ENCODE results near the gene NAV2. TPM values are rescaled to one million over a fixed set of nuclear protein-coding genes. Genes with fewer than 3 reads are reported as not detected.

Gene NAV2
- 6.8 and 10.0 TPM in 2 replicates for total RNA-seq

DNA sequence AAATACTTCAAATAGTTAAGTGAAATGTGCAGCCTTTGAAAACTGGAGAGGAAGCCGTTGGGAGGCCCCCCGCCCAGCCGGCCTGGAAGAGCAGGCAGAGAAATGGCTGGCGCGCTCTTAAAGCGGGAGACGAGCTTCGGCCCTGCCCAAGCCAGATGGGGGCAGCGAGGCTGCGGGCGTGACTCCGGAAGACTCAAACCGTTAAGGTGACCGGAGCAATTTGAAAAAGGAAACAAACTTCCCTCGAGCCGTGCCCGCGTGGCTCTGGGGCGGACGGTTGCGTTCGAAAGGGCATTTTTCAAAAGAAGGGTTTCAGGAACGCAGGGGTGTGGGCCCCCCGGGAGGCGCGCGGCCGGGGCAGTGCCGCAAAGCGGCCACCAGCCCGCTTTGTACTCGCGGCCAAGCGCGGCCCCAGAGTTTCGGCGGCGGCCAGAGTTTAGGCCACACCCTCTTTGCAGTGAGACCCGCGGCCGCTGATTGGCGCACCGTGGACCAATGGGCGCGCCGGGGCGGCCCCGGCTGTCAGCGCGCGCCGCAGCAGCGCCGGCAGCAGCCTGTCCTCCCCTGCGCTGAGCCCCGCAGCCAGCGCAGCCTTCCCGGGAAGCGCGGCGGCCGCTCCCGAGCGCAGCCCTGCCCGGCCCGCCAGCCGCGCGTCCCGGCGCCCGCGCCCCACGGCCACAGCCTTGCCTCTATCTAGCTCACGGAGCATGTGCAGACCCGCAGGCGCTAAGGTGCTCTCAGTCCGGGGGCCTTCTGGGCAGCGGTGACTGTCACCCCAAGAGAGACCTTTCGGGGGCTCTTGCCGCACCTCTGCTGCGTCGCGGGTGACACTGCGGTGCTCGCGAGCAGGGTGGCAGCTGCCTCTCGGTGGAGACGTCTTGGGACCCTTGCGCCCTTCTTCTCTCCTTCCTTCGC is at the start of gene NAV2:
NAV2 (plus strand) TSS at position 557 of the 915 bp plus-strand sequence. CDS start 859 bp downstream, outside the sequence.
- DNase-seq = peak; percentile 96

GRCh38 chr11:19663206-19663605 is 49.4 kb upstream of the NAV2 start:
- no peak for DNase-seq

- no peak for DNase-seq
Observed at GRCh38 chr11:19664886-19665548, 47.6 kb upstream of the NAV2 start.

DNA sequence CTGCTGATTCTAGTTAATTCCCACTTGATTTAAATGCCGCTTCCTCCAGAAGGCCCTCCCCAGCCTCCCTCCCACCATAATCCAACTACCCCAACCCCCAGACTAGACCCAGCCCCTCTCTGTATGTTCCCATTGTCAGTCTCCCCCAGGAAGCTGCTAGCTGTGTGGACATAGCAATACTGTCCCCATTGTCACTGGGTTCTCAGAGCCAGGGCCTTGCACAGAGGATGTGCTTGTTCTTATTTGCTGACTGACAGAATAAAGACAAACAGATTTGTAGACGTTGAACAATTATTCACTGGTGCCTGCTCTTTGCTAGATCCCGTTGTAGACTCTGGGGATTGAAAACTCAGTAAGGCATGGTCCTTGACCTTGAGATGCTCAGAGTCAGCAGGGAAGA is 45.7 kb upstream of the NAV2 start:
- no peak for DNase-seq

DNA sequence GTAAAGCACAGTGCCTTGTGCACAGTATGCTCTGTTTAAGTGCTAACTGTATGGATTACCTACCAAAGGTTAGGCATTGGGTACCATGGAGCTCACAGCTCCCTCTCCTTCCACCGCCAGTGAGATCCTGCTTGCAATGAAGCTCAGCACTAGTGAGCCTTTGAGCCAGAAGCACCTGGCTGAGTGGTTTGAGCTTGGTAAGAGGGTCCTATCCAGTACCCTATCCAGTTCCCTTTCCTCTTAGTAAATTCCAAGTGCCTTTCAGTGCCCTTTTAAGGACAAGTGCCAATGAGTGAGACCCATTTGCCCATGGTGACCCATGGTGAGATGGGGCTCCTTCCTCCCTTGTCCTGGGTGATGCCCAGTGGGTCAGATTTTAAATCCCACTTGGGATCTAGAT is 43.1 kb upstream of the NAV2 start:
- no peak for DNase-seq

DNA sequence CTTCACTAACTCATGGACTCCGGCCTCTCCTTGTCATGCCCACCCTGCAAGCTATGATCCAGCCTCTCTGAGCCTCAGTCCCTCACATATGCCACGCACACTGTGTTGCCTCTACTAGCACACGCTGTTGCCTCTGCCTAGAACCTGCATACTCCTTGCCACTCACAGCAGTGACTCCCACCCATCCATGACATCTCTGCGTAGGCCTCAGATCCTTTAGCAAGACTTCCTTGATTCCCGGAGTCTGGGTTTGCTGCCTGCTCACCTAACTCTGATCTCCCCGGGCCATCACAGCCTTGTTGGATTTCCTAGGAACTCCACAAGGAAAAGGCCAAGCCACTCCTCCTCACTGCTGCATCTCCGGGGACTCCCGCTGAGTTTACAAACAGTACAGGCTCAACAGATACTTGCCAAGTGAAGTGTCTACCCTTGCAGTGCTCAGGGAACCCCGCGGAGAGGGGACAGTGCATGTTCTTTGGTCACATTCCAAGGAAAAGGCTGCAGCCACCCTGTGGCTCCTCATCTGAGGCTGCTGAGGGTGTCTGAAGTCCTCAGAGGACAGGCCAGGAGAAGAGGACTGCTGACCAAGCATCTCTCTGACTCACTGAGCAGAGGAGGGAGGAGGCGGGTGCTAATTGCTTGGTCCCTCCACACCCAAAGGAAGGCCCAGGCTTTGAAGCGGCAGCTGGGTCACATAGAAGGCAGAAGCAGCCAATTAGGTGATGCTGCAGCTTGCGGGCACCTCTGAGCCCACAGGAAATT is 42.4 kb upstream of the NAV2 start:
- no peak for DNase-seq

GRCh38 chr11:19672586-19673206 is 39.9 kb upstream of the NAV2 start:
- DNase-seq = no peak

DNA sequence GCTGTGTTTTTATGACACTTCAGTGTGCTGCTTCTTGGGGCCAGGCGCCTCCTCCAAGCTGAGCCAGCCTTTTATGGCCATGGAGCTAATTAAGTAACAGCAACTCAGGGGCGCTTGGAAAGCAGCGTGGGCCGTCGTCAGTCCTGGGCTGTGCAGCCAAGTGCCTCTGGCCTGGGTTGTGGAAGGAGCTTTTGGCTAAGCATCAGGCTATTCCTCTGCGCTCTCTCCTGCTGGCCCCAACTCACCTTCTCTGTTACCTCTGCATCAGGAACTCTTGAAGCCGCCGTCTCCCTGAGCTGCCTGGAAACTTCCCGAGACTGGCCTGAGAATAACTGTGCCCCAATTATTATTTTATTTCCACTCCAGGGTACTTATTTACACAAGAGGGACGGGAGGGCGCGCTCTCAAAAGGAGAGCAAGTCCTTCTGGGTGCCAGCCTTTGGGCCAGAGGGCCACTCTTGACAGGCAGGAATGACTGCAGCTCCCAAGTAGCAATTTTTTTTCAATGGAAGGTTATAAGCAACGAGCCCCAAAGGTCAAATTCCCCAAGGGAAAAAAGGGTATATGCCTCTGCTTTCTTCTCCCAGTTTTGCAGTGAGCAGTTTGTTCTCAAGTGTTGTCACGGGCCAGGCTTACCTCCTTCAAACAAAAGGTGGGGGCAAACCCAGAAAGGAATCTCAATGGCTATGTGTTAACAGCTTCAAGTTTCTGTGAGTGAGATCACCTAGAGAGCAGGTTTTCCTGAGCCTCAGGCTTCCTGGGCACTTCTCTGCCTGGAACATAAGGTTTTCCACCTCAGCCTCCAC is 38.5 kb upstream of the NAV2 start:
- no peak for DNase-seq

DNA sequence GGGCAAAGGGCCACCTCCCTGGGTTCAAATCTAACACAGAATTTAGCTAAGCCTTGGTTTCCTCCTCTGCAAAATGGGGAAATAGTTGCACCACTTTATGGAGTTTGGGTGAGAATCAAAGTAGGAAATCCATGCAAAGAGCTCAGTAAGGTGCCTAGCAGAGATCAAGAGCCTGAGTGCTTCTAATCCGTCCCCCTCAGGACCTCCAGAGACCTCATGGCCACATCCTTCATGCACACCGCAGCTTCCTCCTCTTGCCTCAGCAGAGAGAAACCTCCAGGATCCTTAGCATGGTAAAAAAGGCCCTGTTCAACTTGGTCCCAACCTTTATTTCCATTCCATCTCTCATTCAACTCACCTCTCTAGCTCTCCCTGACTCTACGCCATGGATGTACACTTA is 37.8 kb upstream of the NAV2 start:
- DNase-seq = no peak

- DNase-seq = no peak
Observed at GRCh38 chr11:19675397-19675796, 37.2 kb upstream of the NAV2 start.

- peak; percentile 98 for DNase-seq
Observed at GRCh38 chr11:19676475-19677380, 35.9 kb upstream of the NAV2 start.

DNA sequence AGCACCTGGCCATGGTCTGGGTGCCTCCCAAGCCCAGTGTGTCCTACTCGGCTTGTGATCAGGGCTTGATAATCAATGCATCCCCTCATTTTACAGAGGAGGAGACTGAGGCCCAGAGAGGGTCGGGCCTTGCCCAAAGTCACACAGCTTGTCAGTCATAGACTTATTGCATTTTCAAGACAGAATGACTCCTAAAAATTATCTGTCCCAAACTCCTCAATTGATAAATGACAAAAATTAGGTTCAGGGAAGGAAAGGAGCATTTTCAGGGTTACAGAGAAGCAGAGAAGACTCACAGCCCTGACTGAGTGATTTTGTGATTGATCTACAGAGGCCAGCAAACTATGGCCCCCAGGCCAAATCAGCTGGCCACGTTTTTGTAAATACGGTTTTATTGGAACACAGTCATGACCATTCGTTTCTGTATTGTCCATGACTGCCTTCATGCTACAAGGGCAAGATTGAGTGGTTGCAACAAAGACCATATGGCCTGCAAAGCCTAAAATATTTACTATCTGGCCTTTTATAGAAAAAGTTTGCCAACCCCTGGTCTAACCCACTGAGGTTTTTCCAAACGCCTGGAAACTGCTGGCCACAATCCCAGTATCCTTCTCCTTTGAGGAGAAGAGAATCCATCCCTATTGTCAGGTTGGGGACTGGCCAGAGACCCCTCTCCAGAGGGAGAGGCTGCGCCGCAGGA is 35.1 kb upstream of the NAV2 start:
- no peak for DNase-seq

DNA sequence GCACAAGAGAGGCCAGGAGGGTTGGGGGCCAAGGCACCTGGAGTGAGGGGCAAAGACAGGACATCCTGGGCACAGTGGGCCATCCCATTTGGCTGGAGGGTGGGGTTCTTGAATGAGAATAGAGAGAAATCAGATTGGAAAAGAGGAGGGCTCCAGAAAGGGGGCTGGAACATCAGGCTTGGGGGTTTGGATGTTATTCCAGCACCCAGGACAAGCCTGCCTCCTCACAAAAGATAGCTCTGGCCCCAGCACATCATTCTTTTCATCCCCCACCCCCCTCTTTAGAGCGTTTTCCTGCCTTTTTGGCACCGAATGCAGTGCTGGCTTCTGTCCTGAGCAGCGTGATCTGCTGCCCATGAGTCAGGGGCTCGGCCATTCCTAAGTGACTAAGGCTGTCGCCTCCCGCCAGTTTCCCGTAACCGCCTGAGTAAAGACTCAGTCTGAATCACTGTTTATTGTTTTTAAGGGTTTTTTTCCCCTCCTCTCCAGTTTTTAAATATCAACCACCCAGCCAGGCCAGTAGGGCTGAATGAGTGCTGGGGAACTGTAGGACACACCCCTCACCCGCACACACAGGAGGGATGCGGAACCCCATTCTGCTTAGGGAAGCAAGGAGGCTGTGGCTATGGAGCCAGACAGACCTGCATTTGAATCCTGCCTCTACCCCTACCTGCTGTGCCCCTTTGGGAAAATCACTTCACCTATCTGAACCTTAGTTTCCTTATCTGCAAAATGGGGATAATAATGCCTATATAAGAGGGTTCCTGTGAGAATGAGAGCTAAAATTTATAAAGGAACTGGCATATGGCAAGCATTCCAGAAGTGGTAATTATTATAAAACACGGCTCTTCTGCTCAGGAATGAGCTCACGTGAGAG is 32.4 kb upstream of the NAV2 start:
- peak; percentile 97 for DNase-seq

GRCh38 chr11:19680829-19681368 is 31.7 kb upstream of the NAV2 start:
- DNase-seq = peak; percentile 48

GRCh38 chr11:19683141-19683805 is 29.4 kb upstream of the NAV2 start:
- no peak for DNase-seq

DNA sequence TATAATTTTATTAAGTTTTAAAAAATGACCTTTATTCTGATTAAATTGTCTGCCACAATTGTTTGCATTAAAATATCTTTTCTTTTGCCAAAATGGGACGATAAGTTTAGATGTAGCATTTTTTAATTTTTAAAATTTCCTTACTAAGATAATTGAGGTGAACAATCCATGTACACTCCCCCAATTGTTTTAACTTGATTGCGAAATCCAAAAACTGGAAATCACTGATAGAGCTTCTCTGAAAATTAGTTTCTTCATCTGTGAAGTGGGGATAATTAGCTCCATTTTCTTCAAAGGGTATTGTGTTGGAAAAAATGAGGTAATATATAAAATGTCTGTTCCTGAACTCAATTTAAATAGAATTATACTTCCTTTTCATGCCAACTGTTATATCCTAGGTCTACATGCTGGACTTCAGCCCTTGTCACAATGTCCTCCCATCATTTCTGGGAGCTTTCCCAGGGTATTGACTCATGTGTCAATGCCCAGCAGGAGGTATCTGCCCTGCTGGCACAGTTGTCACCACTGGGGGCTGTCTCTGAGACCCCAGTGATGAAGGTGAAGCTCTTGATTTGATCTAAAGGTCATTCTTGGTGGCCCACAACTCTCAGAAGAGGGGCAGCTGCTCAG is 28.7 kb upstream of the NAV2 start:
- no peak for DNase-seq

DNA sequence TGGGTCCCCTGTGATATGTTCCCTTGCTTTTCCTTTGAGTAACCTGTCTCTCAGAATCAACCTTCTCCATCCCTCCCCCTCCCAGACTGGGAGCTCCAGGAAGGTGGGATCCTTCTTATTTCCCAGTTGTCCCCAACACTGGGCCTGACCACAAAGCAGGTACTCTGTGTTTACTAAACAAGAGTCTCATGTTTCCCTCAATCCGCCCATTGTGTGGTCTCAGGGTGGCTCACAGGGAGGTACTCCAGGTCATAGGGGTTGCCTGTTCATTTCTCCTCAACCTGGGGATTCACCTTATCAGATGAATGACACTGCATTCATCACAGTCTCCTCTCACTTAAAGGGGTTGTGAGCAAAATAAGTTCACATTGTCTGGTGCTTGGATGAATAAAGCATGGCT is 26.4 kb upstream of the NAV2 start:
- DNase-seq = no peak

- DNase-seq = no peak
Observed at GRCh38 chr11:19687392-19687791, 25.2 kb upstream of the NAV2 start.
